ENCODE measurements around the gene ZNF205. TPM values are rescaled to one million over a fixed set of nuclear protein-coding genes. Genes with fewer than 3 reads are reported as not detected.

The ZNF205 gene
- total and polyA plus RNA-seq, 10 of the 15 experiments (the other 5 are each of a cell fraction or from before 2014, with no cell fraction given): 0.26 to 1.5 (median 0.78) TPM; not detected in 2

DNA sequence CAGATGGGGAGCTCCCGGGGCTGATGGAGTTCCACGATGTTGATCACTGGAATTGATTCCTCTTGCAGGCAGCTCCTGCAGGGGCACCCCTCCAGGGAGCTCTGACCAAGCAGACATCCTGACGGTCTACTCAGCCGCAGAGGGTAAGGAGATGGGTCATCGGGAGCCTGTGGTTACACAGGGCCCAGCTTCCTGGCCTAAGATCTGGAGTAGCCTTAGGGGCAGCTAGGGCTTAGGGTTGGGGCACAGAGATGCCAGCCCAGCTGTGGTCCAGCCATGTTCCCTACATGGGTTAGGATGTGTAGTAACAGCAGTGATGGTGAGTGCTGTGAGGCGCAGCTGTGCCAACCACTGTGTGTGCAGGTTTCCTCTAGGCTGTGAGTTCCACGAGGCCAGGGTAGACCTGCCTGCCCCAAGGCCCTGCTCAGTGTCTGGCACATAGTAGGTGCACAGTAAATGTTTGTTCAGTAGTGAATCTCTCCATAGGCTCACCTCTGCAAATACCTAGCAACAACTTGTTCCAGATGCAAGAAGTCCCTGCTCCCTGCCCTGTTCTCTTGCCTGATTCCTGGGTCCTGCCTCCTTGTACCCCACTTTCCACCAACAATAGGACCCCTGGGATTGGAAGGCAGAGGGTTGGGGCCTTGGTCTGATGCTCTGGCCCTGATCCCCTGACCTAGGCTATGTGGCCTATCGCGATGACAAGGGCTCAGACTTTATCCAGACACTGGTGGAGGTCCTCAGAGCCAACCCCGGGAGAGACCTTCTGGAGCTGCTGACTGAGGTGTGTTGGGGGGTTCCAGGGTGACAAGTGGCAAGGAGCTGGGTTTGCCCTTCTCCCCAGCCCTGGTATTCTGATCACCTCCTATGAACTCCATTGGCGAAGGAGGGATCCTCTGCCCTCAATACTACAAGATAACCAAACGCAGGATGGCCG lies 36.1 kb downstream of the ZNF205 start:
- in situ Hi-C loops (cut with MboI) (no loop called here), intact Hi-C loops (cut with micrococcal nuclease; ENCODE audit: unreplicated experiment) (no loop called here)
- ATAC-seq (no peak), FAIRE-seq (no peak), DNase-seq (ENCODE audit: low read depth, low spot score) (no peak)
- ChIA-PET POLR2A (interaction anchor here (0.8 to 1.4 kb wide), 2 partner anchors 9 to 23 kb away, joined by 4 read pairs; no protein-coding TSS in a partner anchor), RAD21 (ENCODE audit: unreplicated experiment) (interaction anchor here (1.2 to 1.3 kb wide), 2 partner anchors 12 to 19 kb away, joined by 3 to 5 read pairs; no protein-coding TSS in a partner anchor), CTCF (interaction anchor here (0.6 to 3.5 kb wide), 6 partner anchors 13 to 120 kb away, joined by 3 to 24 read pairs (median 8); partner anchors contain the start of gene ZNF213), SMC1A (ENCODE audit: uncharacterized antibody, unreplicated experiment) (interaction anchor here (0.9 to 1.5 kb wide), 2 partner anchors 10 to 19 kb away, joined by 4 to 5 read pairs; no protein-coding TSS in a partner anchor)
- no peak overlapping the region for H3K4me3 ChIP-seq
- no peaks in the 10 kb centered on the region for H3K27me3 ChIP-seq (replicated peaks in 1 of 2; ENCODE audit: control insufficient read depth in 2 of 2, insufficient read depth in 2 of 2, low read length in 1 of 2)
- H3K4me2 ChIP-seq (ENCODE audit: control insufficient read depth, insufficient read depth): no peak overlapping the region
- no peaks in the 10 kb centered on the region for H4K20me1 ChIP-seq (ENCODE audit: control insufficient read depth, insufficient read depth)
- TF ChIP-seq GATAD2B (conservative IDR thresholded peaks at IDR 0.05; ENCODE audit: low read depth) (no peak), FOXM1 (IDR thresholded peaks at IDR 0.05; ENCODE audit: low read depth, low read length) (no peak), SMAD1 (IDR thresholded peaks at IDR 0.05; ENCODE audit: low read depth, partially characterized antibody) (no peak), JUND (IDR thresholded peaks at IDR 0.05; ENCODE audit: low read depth, low read length) (no peak), ZNF24 (IDR thresholded peaks at IDR 0.05) (no peak), NFYB (IDR thresholded peaks at IDR 0.05; ENCODE audit: insufficient read depth, low read depth, low read length) (no peak)
- TF ChIP-seq, protein P1, sequence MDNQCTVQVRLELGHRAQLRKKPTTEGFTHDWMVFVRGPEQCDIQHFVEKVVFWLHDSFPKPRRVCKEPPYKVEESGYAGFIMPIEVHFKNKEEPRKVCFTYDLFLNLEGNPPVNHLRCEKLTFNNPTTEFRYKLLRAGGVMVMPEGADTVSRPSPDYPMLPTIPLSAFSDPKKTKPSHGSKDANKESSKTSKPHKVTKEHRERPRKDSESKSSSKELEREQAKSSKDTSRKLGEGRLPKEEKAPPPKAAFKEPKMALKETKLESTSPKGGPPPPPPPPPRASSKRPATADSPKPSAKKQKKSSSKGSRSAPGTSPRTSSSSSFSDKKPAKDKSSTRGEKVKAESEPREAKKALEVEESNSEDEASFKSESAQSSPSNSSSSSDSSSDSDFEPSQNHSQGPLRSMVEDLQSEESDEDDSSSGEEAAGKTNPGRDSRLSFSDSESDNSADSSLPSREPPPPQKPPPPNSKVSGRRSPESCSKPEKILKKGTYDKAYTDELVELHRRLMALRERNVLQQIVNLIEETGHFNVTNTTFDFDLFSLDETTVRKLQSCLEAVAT (IDR thresholded peaks at IDR 0.05): no peak
- TF ChIP-seq, protein P2, sequence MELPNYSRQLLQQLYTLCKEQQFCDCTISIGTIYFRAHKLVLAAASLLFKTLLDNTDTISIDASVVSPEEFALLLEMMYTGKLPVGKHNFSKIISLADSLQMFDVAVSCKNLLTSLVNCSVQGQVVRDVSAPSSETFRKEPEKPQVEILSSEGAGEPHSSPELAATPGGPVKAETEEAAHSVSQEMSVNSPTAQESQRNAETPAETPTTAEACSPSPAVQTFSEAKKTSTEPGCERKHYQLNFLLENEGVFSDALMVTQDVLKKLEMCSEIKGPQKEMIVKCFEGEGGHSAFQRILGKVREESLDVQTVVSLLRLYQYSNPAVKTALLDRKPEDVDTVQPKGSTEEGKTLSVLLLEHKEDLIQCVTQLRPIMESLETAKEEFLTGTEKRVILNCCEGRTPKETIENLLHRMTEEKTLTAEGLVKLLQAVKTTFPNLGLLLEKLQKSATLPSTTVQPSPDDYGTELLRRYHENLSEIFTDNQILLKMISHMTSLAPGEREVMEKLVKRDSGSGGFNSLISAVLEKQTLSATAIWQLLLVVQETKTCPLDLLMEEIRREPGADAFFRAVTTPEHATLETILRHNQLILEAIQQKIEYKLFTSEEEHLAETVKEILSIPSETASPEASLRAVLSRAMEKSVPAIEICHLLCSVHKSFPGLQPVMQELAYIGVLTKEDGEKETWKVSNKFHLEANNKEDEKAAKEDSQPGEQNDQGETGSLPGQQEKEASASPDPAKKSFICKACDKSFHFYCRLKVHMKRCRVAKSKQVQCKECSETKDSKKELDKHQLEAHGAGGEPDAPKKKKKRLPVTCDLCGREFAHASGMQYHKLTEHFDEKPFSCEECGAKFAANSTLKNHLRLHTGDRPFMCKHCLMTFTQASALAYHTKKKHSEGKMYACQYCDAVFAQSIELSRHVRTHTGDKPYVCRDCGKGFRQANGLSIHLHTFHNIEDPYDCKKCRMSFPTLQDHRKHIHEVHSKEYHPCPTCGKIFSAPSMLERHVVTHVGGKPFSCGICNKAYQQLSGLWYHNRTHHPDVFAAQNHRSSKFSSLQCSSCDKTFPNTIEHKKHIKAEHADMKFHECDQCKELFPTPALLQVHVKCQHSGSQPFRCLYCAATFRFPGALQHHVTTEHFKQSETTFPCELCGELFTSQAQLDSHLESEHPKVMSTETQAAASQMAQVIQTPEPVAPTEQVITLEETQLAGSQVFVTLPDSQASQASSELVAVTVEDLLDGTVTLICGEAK (IDR thresholded peaks at IDR 0.05; ENCODE audit: borderline replicate concordance): no peak
- 92% methylated on average over 13 of the region's 13 CpGs for WGBS (ENCODE audit: insufficient coverage, insufficient replicate concordance, low lambda C conversion rate, missing lambda C conversion rate)
- no peaks in the 10 kb centered on the region for H3K79me2 ChIP-seq (ENCODE audit: control insufficient read depth, insufficient read depth, low read length)
- H3K36me3 ChIP-seq (ENCODE audit: control insufficient read depth in 2 of 2, insufficient read depth in 2 of 2, low read length in 1 of 2): no peaks in the 10 kb centered on the region
- H3K9me3 ChIP-seq (replicated peaks; ENCODE audit: control insufficient read depth, insufficient read depth, low read length): no peaks in the 10 kb centered on the region; the same call in 2 of the 3 replicates
- no TSS peak for BruUV-seq (replicated peaks)
- peaks cover 3% of the 10 kb centered on the region; the same call in 1 of the 2 replicates for H3K4me1 ChIP-seq (ENCODE audit: control insufficient read depth, insufficient read depth, low read length)
- H3K27ac ChIP-seq (ENCODE audit: control insufficient read depth, insufficient read depth): no peak overlapping the region
- no peak overlapping the region for H2AFZ ChIP-seq (ENCODE audit: control insufficient read depth, low read depth, low read length)
- no peak overlapping the region for H3K9ac ChIP-seq (ENCODE audit: control insufficient read depth, insufficient read depth, low read length)

Data from GM12878 (cell line).